NCI-H524 treated with DMSO at 0.1 percent for 48 hours (cell line): ENCODE results near the gene JMJD1C.

Source experiments
- DNase-seq: peaks from one replicate; lab custom pipeline; 2025; lab: John Stamatoyannopoulos, UW

JMJD1C gene

GRCh38 chr10:63478564-63478963, 12.8 kb upstream of the JMJD1C start:
- DNase-seq = no peak

GRCh38 chr10:63477927-63478326, 12.2 kb upstream of the JMJD1C start:
- DNase-seq = no peak

GRCh38 chr10:63474488-63474887, 8.7 kb upstream of the JMJD1C start:
- no peak for DNase-seq

- DNase-seq = no peak
Observed at GRCh38 chr10:63470928-63471327, 5.2 kb upstream of the JMJD1C start.

GRCh38 chr10:63468947-63469346, 3.2 kb upstream of the JMJD1C start:
- no peak for DNase-seq

GRCh38 chr10:63467841-63468240, 2.1 kb upstream of the JMJD1C start:
- no peak for DNase-seq

GRCh38 chr10:63466144-63466935, 563 bp upstream of the JMJD1C start:
- DNase-seq = no peak

- no peak for DNase-seq
Observed at GRCh38 chr10:63464402-63465292, 1.1 kb downstream of the JMJD1C start.

GRCh38 chr10:63462442-63462841, 3.3 kb downstream of the JMJD1C start:
- no peak for DNase-seq

- no peak for DNase-seq
Observed at GRCh38 chr10:63458177-63458576, 7.6 kb downstream of the JMJD1C start.

- no peak for DNase-seq
Observed at GRCh38 chr10:63457594-63457993, 8.2 kb downstream of the JMJD1C start.

- DNase-seq = no peak
Observed at GRCh38 chr10:63456437-63457210, 9.2 kb downstream of the JMJD1C start.

GRCh38 chr10:63455507-63455906, 10.3 kb downstream of the JMJD1C start:
- no peak for DNase-seq

- no peak for DNase-seq
Observed at GRCh38 chr10:63454631-63455030, 11.1 kb downstream of the JMJD1C start.

GRCh38 chr10:63452524-63452923, 13.3 kb downstream of the JMJD1C start:
- DNase-seq = no peak

GRCh38 chr10:63446716-63447440, 18.9 kb downstream of the JMJD1C start:
- DNase-seq = no peak

GRCh38 chr10:63441404-63441803, 24.4 kb downstream of the JMJD1C start:
- DNase-seq = no peak

GRCh38 chr10:63439607-63440006, 26.2 kb downstream of the JMJD1C start:
- DNase-seq = no peak

- DNase-seq = no peak
Observed at GRCh38 chr10:63438506-63439498, 27.0 kb downstream of the JMJD1C start.
